GM23248 (cell line): ENCODE measurements around the gene HIGD1A.

Experiments
- EZH2 ChIP-seq: fragments of 200-600 bp; sonication (generic); IDR thresholded peaks from 2 replicates; pipeline ENCODE4 v1.6.1; 2018; ENCODE audit warnings: antibody characterized with exemption, mild to moderate bottlenecking; ENCODE audit not compliant: insufficient read depth, poor library complexity, severe bottlenecking
- EZH2phosphoT487 ChIP-seq: fragments of 200-600 bp; sonication (generic); IDR thresholded peaks from 2 replicates; pipeline ENCODE4 v1.6.1; 2018; ENCODE audit warnings: antibody characterized with exemption, moderate library complexity, mild to moderate bottlenecking, low read depth; ENCODE audit not compliant: insufficient read depth

GRCh38 chr3:42736531-42736930 is 67.8 kb downstream of the HIGD1A start:
- TF ChIP-seq EZH2, result no peak
- no peak for TF ChIP-seq EZH2phosphoT487
